Mucosa of descending colon (tissue), 3 donors: ENCODE measurements around the gene LANCL2. TPM values are rescaled to one million over a fixed set of nuclear protein-coding genes. Genes with fewer than 3 reads are reported as not detected.
A peak's percentile ranks its signal among the peaks of the same experiment; 100 is the strongest.

ENCODE experiments used
- ATAC-seq: fragments of 200-7000 bp; cut with Tn5 transposase; one replicate; pipeline ENCODE4 v1.9.1; 2020; ENCODE audit warnings: mild to moderate bottlenecking, moderate library complexity
- DNase-seq, 3 donors: peaks; one replicate each; pipeline ENCODE4 v3.0.0-alpha.2; 2020
- H3K36me3 ChIP-seq: fragments of 200-600 bp; one replicate; pipeline ENCODE4 v1.8.0; 2021; ENCODE audit warnings: low read depth, mild to moderate bottlenecking
- H3K4me1 ChIP-seq: fragments of 200-600 bp; one replicate; pipeline ENCODE4 v1.8.0; 2021; ENCODE audit warnings: low read depth, mild to moderate bottlenecking
- H3K4me3 ChIP-seq: fragments of 200-600 bp; one replicate; pipeline ENCODE4 v1.8.0; 2021; ENCODE audit warnings: mild to moderate bottlenecking
- H3K9me3 ChIP-seq: fragments of 200-600 bp; one replicate; pipeline ENCODE4 v1.8.0; 2021; ENCODE audit warnings: mild to moderate bottlenecking
- intact Hi-C, 2 donors: fragments of 100-400 bp; cut with DNase I in 1 of 2; cut with micrococcal nuclease in 1 of 2; formaldehyde crosslinking; loops; one replicate each; pipeline versions ENCODE4 v1.11.0 to v1.11.1; 2022; cut with DNase I, micrococcal nuclease
- total RNA-seq, 3 donors: library from RNA; stranded (reverse); fragmentation: NEBNext Ultra II Directional in 2 of 3; extraction: Animal tissue kit (Norgen Biotek cat#: 25700) in 2 of 3; gene quantifications; one replicate each; pipeline versions ENCODE4 v1.2.1 to v1.2.4, GENCODE V29; 2021 to 2023
- TF ChIP-seq, protein P1 (sequence below): fragments of 200-600 bp; IDR thresholded peaks from one replicate; pipeline ENCODE4 v1.8.0; 2022; ENCODE audit warnings: antibody characterized with exemption, mild to moderate bottlenecking
- donor health status: DM: no; HTN: no; CAD: no; lungs with moderate emphysema.
- donor health status: DM: no; HTN: no; CAD: no.
- donor health status: DM: no; HTN: yes; CAD: no.

LANCL2 gene
- total RNA-seq, 3 donors from 2014 or later: 15.3 to 18.0 (median 17.1) TPM

DNA sequence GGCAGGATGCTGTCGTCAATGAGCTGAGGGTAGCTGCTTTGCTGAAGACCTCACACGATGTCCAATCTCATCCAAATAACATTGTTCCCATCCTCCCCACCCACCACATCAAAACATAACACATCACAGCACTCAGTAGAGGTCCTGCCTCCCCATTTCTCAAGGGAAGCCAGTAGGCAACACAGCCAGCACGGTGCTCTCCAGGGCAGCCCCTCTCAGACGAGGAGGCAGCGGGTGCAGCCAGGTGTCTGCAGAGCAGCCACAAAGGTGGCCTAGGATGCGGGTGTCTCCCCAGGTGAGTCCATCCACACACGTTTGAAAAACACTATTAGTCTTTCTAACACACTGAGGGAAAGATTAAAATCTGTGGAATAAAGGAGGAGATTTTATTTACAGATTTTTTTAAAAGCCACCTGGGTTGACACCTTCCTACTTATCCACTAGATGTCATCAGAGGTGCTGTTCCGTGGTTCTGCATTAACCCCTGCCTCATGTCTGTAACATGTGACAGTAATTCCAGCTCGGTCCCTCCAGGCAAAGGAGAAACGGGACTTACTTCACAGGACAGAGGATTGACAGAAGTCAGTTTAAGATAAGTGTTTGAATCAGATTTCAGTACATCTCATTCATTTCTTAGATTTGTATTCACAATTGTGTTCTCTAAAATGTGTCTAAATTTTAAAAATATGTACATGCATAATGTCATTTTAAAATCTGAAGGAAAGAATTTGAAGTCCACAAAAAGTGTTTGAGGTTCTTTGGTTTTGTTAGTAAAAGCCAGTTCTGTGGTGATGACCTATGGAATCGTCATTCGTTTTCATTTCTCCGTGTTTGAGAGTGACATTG is 68.0 kb downstream of the LANCL2 start:
- DNase-seq (peak in 1 of 3 donors; percentile 39), ATAC-seq (peak; percentile 69)

DNA sequence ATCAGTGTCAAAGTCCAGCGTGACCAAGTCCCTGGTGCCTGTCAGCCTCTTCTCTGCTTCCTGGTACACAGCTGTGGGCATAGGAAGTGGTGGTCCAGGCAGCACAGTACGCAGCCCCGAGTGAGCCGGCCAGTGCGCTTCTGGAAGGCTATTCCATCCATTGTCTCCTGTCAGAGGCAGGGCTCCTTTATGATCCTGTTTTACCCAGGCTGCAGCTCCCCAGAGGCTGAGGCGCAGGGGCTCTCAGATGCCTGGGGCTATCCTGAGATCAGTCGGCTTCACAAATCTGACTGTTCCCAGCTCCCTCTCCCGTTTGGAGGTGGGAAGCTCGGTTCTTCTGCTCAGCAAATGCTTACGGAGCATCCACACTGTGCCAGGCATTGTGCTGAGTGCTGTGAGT is 70.3 kb downstream of the LANCL2 start:
- DNase-seq: no peak
- intact Hi-C loops: no loop called here
- H3K4me3 ChIP-seq: no peak overlapping the region
- no peaks in the 10 kb centered on the region for H3K9me3 ChIP-seq
- no peak for ATAC-seq
- TF ChIP-seq, protein P1, sequence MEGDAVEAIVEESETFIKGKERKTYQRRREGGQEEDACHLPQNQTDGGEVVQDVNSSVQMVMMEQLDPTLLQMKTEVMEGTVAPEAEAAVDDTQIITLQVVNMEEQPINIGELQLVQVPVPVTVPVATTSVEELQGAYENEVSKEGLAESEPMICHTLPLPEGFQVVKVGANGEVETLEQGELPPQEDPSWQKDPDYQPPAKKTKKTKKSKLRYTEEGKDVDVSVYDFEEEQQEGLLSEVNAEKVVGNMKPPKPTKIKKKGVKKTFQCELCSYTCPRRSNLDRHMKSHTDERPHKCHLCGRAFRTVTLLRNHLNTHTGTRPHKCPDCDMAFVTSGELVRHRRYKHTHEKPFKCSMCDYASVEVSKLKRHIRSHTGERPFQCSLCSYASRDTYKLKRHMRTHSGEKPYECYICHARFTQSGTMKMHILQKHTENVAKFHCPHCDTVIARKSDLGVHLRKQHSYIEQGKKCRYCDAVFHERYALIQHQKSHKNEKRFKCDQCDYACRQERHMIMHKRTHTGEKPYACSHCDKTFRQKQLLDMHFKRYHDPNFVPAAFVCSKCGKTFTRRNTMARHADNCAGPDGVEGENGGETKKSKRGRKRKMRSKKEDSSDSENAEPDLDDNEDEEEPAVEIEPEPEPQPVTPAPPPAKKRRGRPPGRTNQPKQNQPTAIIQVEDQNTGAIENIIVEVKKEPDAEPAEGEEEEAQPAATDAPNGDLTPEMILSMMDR: no peak
- peaks cover 24% of the 10 kb centered on the region for H3K4me1 ChIP-seq
- no peaks in the 10 kb centered on the region for H3K36me3 ChIP-seq

More for the DNA sequence above, 68.0 kb downstream of the LANCL2 start:
- TF ChIP-seq, protein P1: no peak
- intact Hi-C loops: no loop called here
- Histone ChIP-seq H3K4me1 (peaks cover 24% of the 10 kb centered on the region), H3K9me3 (no peaks in the 10 kb centered on the region), H3K36me3 (no peaks in the 10 kb centered on the region), H3K4me3 (no peak overlapping the region)

DNA sequence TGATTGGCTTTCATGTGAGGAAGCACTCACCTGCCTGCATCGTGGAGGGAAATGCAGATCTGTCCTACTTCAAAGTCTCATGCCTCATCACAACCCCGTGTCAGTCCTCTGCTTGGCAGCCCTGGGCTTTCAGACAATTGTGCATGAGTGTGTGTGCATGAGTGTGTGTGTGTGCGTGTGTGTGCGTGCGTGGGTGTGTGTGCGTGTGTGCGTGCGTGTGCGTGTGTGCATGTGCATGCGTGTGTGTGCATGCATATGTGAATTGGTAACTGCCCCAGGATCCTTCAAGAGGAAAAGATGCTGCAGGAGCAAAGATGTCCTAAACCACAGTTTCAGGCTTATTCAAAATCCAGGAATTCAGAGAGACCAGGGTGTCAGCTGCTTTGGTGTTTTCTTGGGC is 71.3 kb downstream of the LANCL2 start:
- no peak for ATAC-seq
- no peak overlapping the region for H3K4me3 ChIP-seq
- H3K9me3 ChIP-seq: no peaks in the 10 kb centered on the region
- TF ChIP-seq, protein P1: no peak
- peaks cover 16% of the 10 kb centered on the region for H3K4me1 ChIP-seq
- DNase-seq: no peak
- no peaks in the 10 kb centered on the region for H3K36me3 ChIP-seq
- intact Hi-C loops: no loop called here

DNA sequence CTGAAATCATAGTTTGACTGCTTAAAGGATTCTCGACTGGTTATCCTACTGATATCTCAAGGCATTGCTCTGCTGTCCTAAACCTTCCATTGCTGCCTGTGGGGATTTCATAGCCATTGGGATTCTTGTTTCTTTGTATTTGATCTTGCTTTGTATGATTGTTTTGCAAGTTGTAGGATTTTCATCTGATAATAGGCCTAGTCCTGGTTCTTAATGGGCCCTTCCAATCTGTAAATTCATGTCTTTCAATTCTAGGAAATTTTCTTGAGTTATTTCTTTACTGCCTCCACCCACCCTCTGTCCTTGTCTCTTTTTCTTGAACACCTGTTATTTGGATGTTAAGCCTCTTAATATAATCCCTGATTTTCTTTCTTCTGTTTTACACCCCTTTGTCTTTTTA is 72.2 kb downstream of the LANCL2 start:
- intact Hi-C loops: no loop called here
- TF ChIP-seq, protein P1: no peak
- Histone ChIP-seq H3K4me1 (peaks cover 10% of the 10 kb centered on the region), H3K36me3 (no peaks in the 10 kb centered on the region), H3K9me3 (no peaks in the 10 kb centered on the region), H3K4me3 (no peak overlapping the region)
- ATAC-seq (no peak), DNase-seq (no peak)

DNA sequence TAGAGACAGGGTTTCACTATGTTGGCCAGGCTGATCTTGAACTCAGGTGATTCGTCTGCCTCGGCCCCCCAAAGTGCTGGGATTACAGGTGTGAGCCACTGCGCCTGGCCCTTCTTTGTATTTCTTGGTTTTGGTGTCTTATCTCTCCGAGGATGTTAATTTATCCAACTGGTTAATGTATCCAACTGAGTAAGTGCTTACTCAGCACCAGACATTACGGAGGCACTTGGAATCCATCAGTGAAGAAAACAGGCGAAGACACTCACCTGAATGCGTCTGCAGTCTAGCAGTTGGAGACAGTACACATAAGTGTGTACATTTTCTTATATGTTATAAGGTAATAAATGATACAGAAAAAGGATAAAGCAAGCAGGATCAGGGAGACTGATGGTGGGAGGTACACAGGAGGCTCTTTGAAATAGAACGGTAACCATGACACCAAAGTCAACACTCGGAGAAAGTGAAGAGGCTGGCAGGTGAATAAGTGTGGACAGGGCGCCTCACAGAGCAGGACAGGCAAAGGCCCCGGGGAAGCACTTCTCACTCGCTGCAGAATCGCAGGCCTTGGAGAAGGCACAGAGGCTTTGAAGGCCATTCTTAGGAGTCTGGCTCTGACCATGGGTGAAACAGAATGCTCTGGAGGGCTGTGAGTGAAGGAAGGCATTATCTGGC is 73.1 kb downstream of the LANCL2 start:
- TF ChIP-seq, protein P1: no peak
- Histone ChIP-seq H3K4me1 (peaks cover 2% of the 10 kb centered on the region), H3K4me3 (no peak overlapping the region), H3K36me3 (no peaks in the 10 kb centered on the region), H3K9me3 (no peaks in the 10 kb centered on the region)
- ATAC-seq (no peak), DNase-seq (no peak)
- intact Hi-C loops: no loop called here
